HUES6 (cell line): ENCODE data around the gene SLC7A14.

Source experiments
- H3K27ac ChIP-seq: 2 replicates; pipeline ENCODE4 v1.7.0; 2013; ENCODE audit warnings: low read depth, mild to moderate bottlenecking, low read length, inconsistent platforms
- H3K27me3 ChIP-seq: 2 replicates; pipeline ENCODE4 v1.6.1; 2013; ENCODE audit warnings: low read length; ENCODE audit not compliant: control insufficient read depth, insufficient read depth
- H3K36me3 ChIP-seq: 2 replicates; pipeline ENCODE4 v1.6.1; 2013; ENCODE audit warnings: low read length; ENCODE audit not compliant: control insufficient read depth, insufficient read depth
- H3K4me1 ChIP-seq: 2 replicates; pipeline ENCODE4 v1.6.1; 2013; ENCODE audit warnings: low read length; ENCODE audit not compliant: control insufficient read depth, insufficient read depth
- H3K4me3 ChIP-seq: 2 replicates; pipeline ENCODE4 v1.5.1; 2013; ENCODE audit warnings: low read depth, low read length
- H3K9ac ChIP-seq: one replicate; pipeline ENCODE4 v1.6.1; 2013; ENCODE audit warnings: mild to moderate bottlenecking, low read length
- H3K9me3 ChIP-seq: 2 replicates; pipeline ENCODE4 v1.6.1; 2013; ENCODE audit warnings: low read depth, low read length; ENCODE audit not compliant: control insufficient read depth, insufficient read depth

SLC7A14 gene

DNA sequence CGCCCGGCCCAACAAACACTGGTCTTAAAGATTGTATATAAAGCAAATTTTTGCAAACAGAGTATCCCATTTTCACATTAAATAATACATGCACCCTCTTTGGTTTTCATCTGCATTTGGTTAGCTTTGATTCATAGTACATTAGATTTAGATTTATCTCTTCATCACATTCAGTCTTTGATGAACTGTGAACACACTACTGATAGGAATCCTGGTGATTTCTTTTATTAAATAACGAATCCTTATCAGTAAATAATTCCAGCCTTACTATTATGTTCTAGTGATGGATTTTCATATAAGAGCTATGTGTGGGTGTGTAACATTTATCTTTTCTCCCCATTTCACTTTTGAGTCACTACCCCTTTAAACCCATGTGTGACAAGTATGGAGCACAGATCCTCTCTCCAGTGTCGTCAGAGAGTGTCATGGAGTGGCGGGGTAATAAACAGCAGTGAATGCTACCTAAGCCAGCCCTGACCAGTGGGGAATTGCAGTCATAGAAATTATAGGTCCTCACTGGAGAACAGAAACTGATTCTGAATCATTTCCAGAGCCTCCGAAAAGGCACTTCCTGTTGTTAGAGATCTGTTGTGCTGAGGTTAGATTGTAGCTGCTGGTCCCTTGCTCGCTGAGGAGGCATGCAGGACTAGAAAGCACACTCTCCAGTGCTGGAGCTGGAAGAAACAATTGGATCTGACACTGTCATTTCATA, 22.0 kb downstream of the SLC7A14 start:
- Histone ChIP-seq H3K27me3 (no peaks in the 10 kb centered on the region), H3K27ac (no peak overlapping the region), H3K4me3 (no peak overlapping the region), H3K9ac (no peak overlapping the region), H3K4me1 (peaks cover 11% of the 10 kb centered on the region; the same call in 1 of the 2 replicates), H3K9me3 (no peaks in the 10 kb centered on the region), H3K36me3 (no peaks in the 10 kb centered on the region)

GRCh38 chr3:170562080-170562479, 23.8 kb downstream of the SLC7A14 start:
- Histone ChIP-seq H3K4me3 (no peak overlapping the region), H3K36me3 (no peaks in the 10 kb centered on the region), H3K4me1 (peaks cover 11% of the 10 kb centered on the region; the same call in 1 of the 2 replicates), H3K9me3 (no peaks in the 10 kb centered on the region), H3K27me3 (no peaks in the 10 kb centered on the region), H3K9ac (no peak overlapping the region), H3K27ac (no peak overlapping the region)

GRCh38 chr3:170560717-170561382, 25.0 kb downstream of the SLC7A14 start:
- Histone ChIP-seq H3K9me3 (no peaks in the 10 kb centered on the region), H3K36me3 (no peaks in the 10 kb centered on the region), H3K27ac (no peak overlapping the region), H3K4me1 (peaks cover 11% of the 10 kb centered on the region; the same call in 1 of the 2 replicates), H3K27me3 (no peaks in the 10 kb centered on the region), H3K9ac (no peak overlapping the region), H3K4me3 (no peak overlapping the region)

DNA sequence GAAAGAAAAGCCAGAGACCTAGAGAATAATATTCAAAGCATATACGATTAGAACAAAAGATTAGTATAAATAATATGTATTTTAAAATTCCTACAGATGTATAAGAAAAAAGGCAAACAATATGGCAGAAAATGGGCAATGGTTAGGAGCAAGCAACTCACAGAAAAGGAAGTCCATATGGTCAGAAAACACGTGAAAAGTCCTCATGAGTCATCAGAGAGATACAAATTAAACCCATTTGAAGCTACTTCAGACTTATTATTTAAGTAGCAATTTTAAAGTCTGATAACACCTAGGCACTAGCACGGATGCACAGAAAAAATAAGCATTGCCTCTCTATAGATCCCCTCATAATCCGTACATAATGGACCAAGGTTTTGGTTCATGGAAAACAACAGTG, 25.6 kb downstream of the SLC7A14 start:
- no peaks in the 10 kb centered on the region for H3K9me3 ChIP-seq
- H3K4me1 ChIP-seq, result peaks cover 11% of the 10 kb centered on the region; the same call in 1 of the 2 replicates

DNA sequence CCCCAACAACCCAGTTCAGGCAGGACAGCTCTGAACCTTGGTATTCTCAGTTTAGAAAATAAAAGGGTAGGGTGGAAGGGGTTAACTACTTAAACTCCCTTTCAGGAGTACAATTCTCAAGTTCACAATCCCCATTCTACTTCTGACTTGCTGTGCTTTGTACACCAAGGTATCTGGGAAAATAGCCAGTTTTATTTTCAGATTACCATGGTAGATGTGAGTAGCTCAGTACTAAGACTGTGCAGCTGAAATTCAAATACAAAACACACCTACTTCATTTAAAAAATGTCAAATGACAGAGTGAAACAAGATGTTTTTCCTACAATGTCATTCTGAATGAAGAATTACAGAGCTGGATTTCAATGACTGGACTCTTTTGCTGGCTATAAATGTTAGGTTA, 27.4 kb downstream of the SLC7A14 start:
- H3K4me1 ChIP-seq, result no peaks in the 10 kb centered on the region; the same call in 1 of the 2 replicates
- no peak overlapping the region for H3K4me3 ChIP-seq
- no peaks in the 10 kb centered on the region for H3K36me3 ChIP-seq
- no peaks in the 10 kb centered on the region for H3K27me3 ChIP-seq
- no peaks in the 10 kb centered on the region for H3K9me3 ChIP-seq
- no peak overlapping the region for H3K9ac ChIP-seq
- H3K27ac ChIP-seq, result no peak overlapping the region

More for the DNA sequence above, 25.6 kb downstream of the SLC7A14 start:
- no peak overlapping the region for H3K9ac ChIP-seq
- H3K36me3 ChIP-seq, result no peaks in the 10 kb centered on the region
- no peak overlapping the region for H3K4me3 ChIP-seq
- no peak overlapping the region for H3K27ac ChIP-seq
- H3K27me3 ChIP-seq, result no peaks in the 10 kb centered on the region

GRCh38 chr3:170555329-170555728, 30.5 kb downstream of the SLC7A14 start:
- Histone ChIP-seq H3K4me3 (no peak overlapping the region), H3K27ac (no peak overlapping the region), H3K27me3 (no peaks in the 10 kb centered on the region), H3K9ac (no peak overlapping the region), H3K4me1 (no peaks in the 10 kb centered on the region), H3K36me3 (no peaks in the 10 kb centered on the region), H3K9me3 (no peaks in the 10 kb centered on the region)

DNA sequence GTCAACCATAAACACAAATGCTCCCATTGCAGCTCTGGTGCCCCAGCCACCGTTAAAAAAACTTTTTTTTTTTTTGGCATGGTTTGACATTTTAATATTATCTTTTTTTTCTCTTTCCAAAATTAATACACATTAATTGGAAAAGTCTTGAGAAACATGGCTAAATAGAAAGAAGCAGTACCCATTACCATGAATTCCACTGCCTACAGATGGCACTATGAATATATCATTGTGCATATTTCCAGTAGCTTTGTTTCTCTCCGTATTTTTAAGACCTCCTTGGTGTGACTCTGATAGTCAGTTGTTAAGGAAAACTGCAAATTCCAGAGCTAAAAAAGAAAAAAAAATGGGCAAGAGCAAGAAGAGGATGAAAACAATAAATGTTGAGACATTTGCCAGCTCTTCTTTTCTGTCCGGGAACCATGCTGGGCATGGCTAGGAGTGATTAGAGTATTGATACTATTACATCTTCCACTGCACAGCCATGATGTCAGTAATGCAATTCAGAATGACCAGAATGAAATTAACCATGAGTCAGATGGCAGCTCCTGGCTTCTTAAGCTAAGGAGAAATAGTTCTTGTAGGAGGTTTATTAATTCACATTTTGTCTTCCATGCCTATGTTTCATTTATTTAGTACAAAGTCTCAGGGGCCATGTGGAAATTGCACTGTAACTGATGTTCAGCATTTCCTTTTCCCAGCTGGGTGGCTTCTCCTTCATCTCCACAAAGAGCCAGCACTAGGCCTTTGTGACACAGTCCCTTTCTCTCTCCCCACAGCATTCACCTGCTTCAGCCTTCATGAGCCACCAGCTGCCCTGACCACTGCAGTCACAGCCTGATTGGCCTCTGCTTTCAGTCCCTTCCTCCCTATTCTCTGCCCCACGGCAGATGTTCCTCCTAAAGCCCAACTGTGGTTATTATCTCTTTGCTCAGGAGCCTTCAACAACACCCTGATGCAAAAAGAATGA, 31.8 kb downstream of the SLC7A14 start:
- Histone ChIP-seq H3K4me1 (no peaks in the 10 kb centered on the region), H3K9me3 (no peaks in the 10 kb centered on the region), H3K4me3 (no peak overlapping the region), H3K27ac (no peak overlapping the region), H3K27me3 (no peaks in the 10 kb centered on the region), H3K9ac (no peak overlapping the region), H3K36me3 (no peaks in the 10 kb centered on the region)

DNA sequence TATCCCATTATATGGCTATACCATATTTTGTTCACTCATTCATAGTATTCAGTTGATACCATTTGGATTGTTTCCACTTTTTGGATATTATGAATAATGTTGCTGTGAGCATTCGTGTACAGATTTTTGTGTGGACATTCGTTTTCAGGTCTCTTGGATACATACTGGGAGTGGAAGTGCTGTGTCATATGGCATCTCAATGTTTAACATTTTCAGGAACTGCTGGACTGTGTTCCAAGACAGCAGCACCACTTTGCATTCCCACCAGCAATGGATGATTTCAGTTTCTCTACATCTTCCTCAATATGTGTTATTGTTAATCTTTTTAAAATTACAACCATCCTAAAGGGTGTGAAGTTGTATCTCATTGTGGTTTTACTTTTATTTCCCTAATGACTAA, 34.6 kb downstream of the SLC7A14 start:
- no peaks in the 10 kb centered on the region for H3K27me3 ChIP-seq
- H3K4me3 ChIP-seq, result no peak overlapping the region
- no peaks in the 10 kb centered on the region for H3K9me3 ChIP-seq
- no peaks in the 10 kb centered on the region for H3K4me1 ChIP-seq
- no peak overlapping the region for H3K27ac ChIP-seq
- H3K9ac ChIP-seq, result no peak overlapping the region
- H3K36me3 ChIP-seq, result no peaks in the 10 kb centered on the region

DNA sequence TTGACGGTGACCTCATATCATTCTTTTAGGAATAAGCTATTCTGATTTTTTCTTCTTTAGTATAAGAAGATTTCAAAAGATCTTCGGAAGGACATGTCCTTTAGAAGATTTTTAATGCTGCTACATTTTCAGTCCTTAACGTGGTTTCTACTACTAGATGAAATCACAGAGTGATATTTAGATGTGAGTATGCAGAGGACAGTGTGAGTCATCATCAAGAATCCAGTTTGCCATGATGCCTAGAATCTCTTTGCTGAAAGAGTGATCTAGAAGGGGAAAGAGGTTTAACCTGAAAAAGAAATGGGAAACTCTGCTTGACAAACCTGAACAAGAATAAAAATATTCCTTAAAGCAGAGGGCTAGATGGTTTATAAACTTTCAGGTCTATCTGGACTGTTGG, 43.2 kb downstream of the SLC7A14 start:
- H3K27ac ChIP-seq, result no peak overlapping the region
- no peak overlapping the region for H3K4me3 ChIP-seq
- no peaks in the 10 kb centered on the region for H3K36me3 ChIP-seq
- H3K27me3 ChIP-seq, result no peaks in the 10 kb centered on the region
- H3K9ac ChIP-seq, result no peak overlapping the region
- H3K4me1 ChIP-seq, result no peaks in the 10 kb centered on the region; the same call in 1 of the 2 replicates
- H3K9me3 ChIP-seq, result no peaks in the 10 kb centered on the region

- Histone ChIP-seq H3K36me3 (no peaks in the 10 kb centered on the region), H3K9me3 (no peaks in the 10 kb centered on the region), H3K27me3 (no peaks in the 10 kb centered on the region), H3K27ac (no peak overlapping the region), H3K9ac (no peak overlapping the region), H3K4me3 (no peak overlapping the region), H3K4me1 (no peaks in the 10 kb centered on the region)
Measured at GRCh38 chr3:170539897-170540296, 46.0 kb downstream of the SLC7A14 start.
